ENCODE measurements around the gene TIGAR. TPM values are rescaled to one million over a fixed set of nuclear protein-coding genes. Genes with fewer than 3 reads are reported as not detected.

Gene TIGAR, protein sequence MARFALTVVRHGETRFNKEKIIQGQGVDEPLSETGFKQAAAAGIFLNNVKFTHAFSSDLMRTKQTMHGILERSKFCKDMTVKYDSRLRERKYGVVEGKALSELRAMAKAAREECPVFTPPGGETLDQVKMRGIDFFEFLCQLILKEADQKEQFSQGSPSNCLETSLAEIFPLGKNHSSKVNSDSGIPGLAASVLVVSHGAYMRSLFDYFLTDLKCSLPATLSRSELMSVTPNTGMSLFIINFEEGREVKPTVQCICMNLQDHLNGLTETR
- total RNA-seq (31.2 and 36.3 TPM in 2 replicates), polyA plus RNA-seq (4.3 and 5.6 TPM in 2 replicates), polyA minus RNA-seq (3.6 and 3.8 TPM in 2 replicates), Bru-seq, nascent RNA (percentile 58 among the genes with signal in this experiment), BruChase-seq, experiment 1, labeled RNA remaining after a 6-hour chase (percentile 97 among the genes with signal in this experiment), BruChase-seq, experiment 2, labeled RNA remaining after a 2-hour chase (percentile 87 among the genes with signal in this experiment)
- polyA plus RNA-seq (2011; cell fraction: cytosol; rRNA removed): 10.1 and 11.9 TPM in 2 replicates
- 5.3 and 9.6 TPM in 2 replicates for polyA plus RNA-seq (2011; cell fraction: nucleus; rRNA removed)
- 34.3 and 38.7 TPM in 2 replicates for polyA plus RNA-seq (2012)
- polyA minus RNA-seq (2011; cell fraction: cytosol; rRNA and poly(A)+ RNA removed): 4.6 TPM
- 2.6 and 3.1 TPM in 2 replicates for polyA minus RNA-seq (2011; cell fraction: nucleus; rRNA and poly(A)+ RNA removed)
- long read RNA-seq, transcript TIGAR-201 (6 exons, 2,782 nt): major isoform, 82 of 93 reads
- long read RNA-seq, partial matches to known transcripts: 0 of 93 reads
- long read RNA-seq, other reads (novel, unspliced or antisense): 11 of 93 reads

GRCh38 chr12:4320853-4321701, at the start of gene TIGAR:
TSS of gene TIGAR (plus strand) at chr12:4321213. CDS start at chr12:4321272, 59 bp downstream.
- peak within 1 kb of the TSS; percentile 95 for H3K4me2 ChIP-seq (ENCODE audit: insufficient read depth, low read length)
- ChIA-PET POLR2A (interaction anchor here (1.0 kb wide), 1 partner anchor 284 kb away, joined by 4 read pairs; no protein-coding TSS in a partner anchor), CTCF (interaction anchor here (1.5 to 3.1 kb wide), 2 partner anchors 9 to 44 kb away, joined by 4 to 11 read pairs; no protein-coding TSS in a partner anchor)
- H3K27me3 ChIP-seq (ENCODE audit: control insufficient read depth in 2 of 2, insufficient read depth in 2 of 2, low read length in 2 of 2): peaks cover 0 to 2% of the 10 kb centered on the region in 2 experiments
- H3K79me2 ChIP-seq (ENCODE audit: control insufficient read depth, insufficient read depth, low read length): peaks cover 35% of the 10 kb centered on the region
- H3K9me3 ChIP-seq (replicated peaks; ENCODE audit: control insufficient read depth, insufficient read depth, low read length): no peaks in the 10 kb centered on the region
- DNase-seq (ENCODE audit: low read depth, low spot score) (peak; percentile 96), FAIRE-seq (peak; percentile 85)
- peak within 1 kb of the TSS; percentile 97 for H2AFZ ChIP-seq (ENCODE audit: low read depth, low read length)
- BruUV-seq (replicated peaks): TSS peak; percentile 62
- peaks cover 12% of the 10 kb centered on the region for H3K4me1 ChIP-seq (ENCODE audit: control insufficient read depth, extremely low read depth, insufficient read depth, low read length)
- H3K36me3 ChIP-seq (ENCODE audit: control insufficient read depth in 2 of 2, extremely low read depth in 1 of 2, insufficient read depth in 2 of 2, low read length in 2 of 2): no peaks in the 10 kb centered on the region
- H3K9ac ChIP-seq (replicated peaks; ENCODE audit: extremely low read depth, insufficient read depth, low read length): peak within 1 kb of the TSS; percentile 96
- peak within 1 kb of the TSS; percentile 78 for H3K27ac ChIP-seq (ENCODE audit: insufficient read depth, low read depth, low read length)
- no peaks in the 10 kb centered on the region for H3K9me1 ChIP-seq (replicated peaks; ENCODE audit: control insufficient read depth, extremely low read depth, insufficient read depth, low read length)
- intact Hi-C loops (cut with micrococcal nuclease): loop anchor here (1.0 to 5.0 kb wide), 4 partner anchors 52 to 328 kb away; partner anchors contain the start of genes AKAP3, NDUFA9 and RAD51AP1
- peak within 1 kb of the TSS; percentile 82 to 97 (median 97) for H3K4me3 ChIP-seq (replicated peaks in 1 of 3; ENCODE audit: insufficient read depth in 1 of 3, low read depth in 1 of 3, low read length in 3 of 3)
- no peaks in the 10 kb centered on the region for H4K20me1 ChIP-seq (replicated peaks; ENCODE audit: control insufficient read depth, extremely low read depth, insufficient read depth, low read length)
- dilution Hi-C loops (cut with MboI; ENCODE audit: extremely low pct_ligation_motif_present, low sequenced_read_pairs): no loop called here
- TF ChIP-seq GATA2 (IDR thresholded peaks at IDR 0.05; ENCODE audit: insufficient read depth, insufficient read length, low read depth, low read length) (peak; percentile 31), FOS (IDR thresholded peaks at IDR 0.05; ENCODE audit: borderline replicate concordance, insufficient read depth, low read length) (no peak), MYC (IDR thresholded peaks at IDR 0.05; ENCODE audit: low read depth, low read length) (no peak), EZH2 (IDR thresholded peaks at IDR 0.05; ENCODE audit: borderline replicate concordance, low read depth, low read length, severe bottlenecking) (no peak), JUN (IDR thresholded peaks at IDR 0.05; ENCODE audit: borderline replicate concordance, insufficient read depth, insufficient read length, low read depth) (no peak), POLR2A (IDR thresholded peaks at IDR 0.05; ENCODE audit: low read depth, low read length) (peak; percentile 94), POLR2AphosphoS5 (IDR thresholded peaks at IDR 0.05; ENCODE audit: insufficient read depth, low read depth, low read length) (peak; percentile 93)
- TF ChIP-seq, protein P1, sequence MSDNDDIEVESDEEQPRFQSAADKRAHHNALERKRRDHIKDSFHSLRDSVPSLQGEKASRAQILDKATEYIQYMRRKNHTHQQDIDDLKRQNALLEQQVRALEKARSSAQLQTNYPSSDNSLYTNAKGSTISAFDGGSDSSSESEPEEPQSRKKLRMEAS (IDR thresholded peaks at IDR 0.05; ENCODE audit: insufficient read depth, insufficient read length): no peak
- TF ChIP-seq, protein P2, sequence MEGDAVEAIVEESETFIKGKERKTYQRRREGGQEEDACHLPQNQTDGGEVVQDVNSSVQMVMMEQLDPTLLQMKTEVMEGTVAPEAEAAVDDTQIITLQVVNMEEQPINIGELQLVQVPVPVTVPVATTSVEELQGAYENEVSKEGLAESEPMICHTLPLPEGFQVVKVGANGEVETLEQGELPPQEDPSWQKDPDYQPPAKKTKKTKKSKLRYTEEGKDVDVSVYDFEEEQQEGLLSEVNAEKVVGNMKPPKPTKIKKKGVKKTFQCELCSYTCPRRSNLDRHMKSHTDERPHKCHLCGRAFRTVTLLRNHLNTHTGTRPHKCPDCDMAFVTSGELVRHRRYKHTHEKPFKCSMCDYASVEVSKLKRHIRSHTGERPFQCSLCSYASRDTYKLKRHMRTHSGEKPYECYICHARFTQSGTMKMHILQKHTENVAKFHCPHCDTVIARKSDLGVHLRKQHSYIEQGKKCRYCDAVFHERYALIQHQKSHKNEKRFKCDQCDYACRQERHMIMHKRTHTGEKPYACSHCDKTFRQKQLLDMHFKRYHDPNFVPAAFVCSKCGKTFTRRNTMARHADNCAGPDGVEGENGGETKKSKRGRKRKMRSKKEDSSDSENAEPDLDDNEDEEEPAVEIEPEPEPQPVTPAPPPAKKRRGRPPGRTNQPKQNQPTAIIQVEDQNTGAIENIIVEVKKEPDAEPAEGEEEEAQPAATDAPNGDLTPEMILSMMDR (IDR thresholded peaks at IDR 0.05; ENCODE audit: extremely low read depth in 1 of 2, insufficient read depth in 1 of 2, low read depth in 1 of 2, low read length in 2 of 2): no peak
